ENCODE data around the gene BCAS2. TPM values are rescaled to one million over a fixed set of nuclear protein-coding genes. Genes with fewer than 3 reads are reported as not detected.

BCAS2 gene
- total and polyA plus RNA-seq, 2 experiments from 2014 or later, result 50.7 to 111 TPM

DNA sequence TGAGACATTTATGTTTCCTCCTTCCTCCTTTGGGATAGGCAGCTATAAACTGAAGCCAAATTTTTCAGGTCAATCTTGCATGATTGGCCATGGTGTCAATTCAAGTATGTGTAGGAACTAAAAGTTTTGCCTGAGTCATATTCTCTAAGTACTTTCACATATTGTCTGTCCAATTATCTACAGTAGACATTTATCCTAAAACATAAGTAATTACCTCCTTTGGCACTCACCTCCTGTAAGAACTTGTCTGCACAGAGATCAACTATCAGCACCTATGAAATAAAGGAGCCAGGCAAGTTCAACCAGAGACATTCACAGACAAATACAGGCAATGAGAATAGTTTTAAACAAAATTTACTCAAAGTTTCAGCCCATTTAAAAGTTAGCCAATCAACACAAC is 14.2 kb upstream of the BCAS2 start:
- no peaks in the 10 kb centered on the region for H3K36me3 ChIP-seq (ENCODE audit: insufficient read depth)
- DNase-seq (ENCODE audit: low spot score) (no peak), ATAC-seq (no peak)
- no peak overlapping the region for H3K4me3 Mint-ChIP-seq
- H3K27me3 Mint-ChIP-seq (ENCODE audit: insufficient read depth, low read depth, poor library complexity), result no peaks in the 10 kb centered on the region
- H3F3A ChIP-seq (replicated peaks; ENCODE audit: low read depth), result no peaks in the 10 kb centered on the region
- H3K27ac ChIP-seq (ENCODE audit: low read depth), result no peak overlapping the region
- H3K4me3 ChIP-seq, result no peak overlapping the region
- no peak overlapping the region for H3K4me2 ChIP-seq
- H3K36me3 Mint-ChIP-seq (ENCODE audit: low read depth), result no peaks in the 10 kb centered on the region
- no peak for TF ChIP-seq ZNF114 (CRISPR knock-in tag; IDR thresholded peaks at IDR 0.05)
- H3K9me3 Mint-ChIP-seq, result no peaks in the 10 kb centered on the region
- H3K27me3 ChIP-seq (ENCODE audit: insufficient read depth), result no peaks in the 10 kb centered on the region
- no peak overlapping the region for H3K27ac Mint-ChIP-seq
- H3K79me2 ChIP-seq (replicated peaks; ENCODE audit: insufficient read depth), result no peaks in the 10 kb centered on the region
- H3K9me2 ChIP-seq (ENCODE audit: insufficient read depth), result no peaks in the 10 kb centered on the region
- H3K4me1 ChIP-seq (ENCODE audit: insufficient read depth), result no peaks in the 10 kb centered on the region
- H4K20me1 ChIP-seq (replicated peaks; ENCODE audit: insufficient read depth), result no peaks in the 10 kb centered on the region
- no peak overlapping the region for H2AFZ ChIP-seq
- no peaks in the 10 kb centered on the region for H3K4me1 Mint-ChIP-seq

DNA sequence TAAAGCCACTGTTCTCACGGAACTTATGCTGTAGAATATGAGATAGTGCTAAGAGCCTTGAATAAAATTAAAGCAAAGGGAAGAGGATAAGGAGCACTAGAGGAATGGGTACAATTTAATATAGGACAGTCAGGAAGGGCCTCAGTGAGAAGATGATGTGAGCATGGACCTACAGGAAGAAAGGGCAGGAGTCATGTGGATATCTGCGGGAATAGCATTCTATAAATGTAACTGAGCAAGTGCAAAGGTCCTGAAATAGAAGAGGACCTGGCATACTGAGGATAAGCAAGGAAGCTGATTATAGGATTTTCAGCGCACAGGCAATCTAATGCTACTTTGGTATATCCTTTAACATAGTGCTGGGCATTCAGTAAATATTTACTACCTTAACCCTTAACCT is 12.6 kb upstream of the BCAS2 start:
- no peaks in the 10 kb centered on the region for H3K79me2 ChIP-seq (replicated peaks; ENCODE audit: insufficient read depth)
- H3K9me3 Mint-ChIP-seq, result no peaks in the 10 kb centered on the region
- H3K4me1 ChIP-seq (ENCODE audit: insufficient read depth), result no peaks in the 10 kb centered on the region
- no peak overlapping the region for H2AFZ ChIP-seq
- no peaks in the 10 kb centered on the region for H3K9me2 ChIP-seq (ENCODE audit: insufficient read depth)
- H3K36me3 ChIP-seq (ENCODE audit: insufficient read depth), result no peaks in the 10 kb centered on the region
- no peaks in the 10 kb centered on the region for H3K4me1 Mint-ChIP-seq
- H3K4me3 ChIP-seq, result no peak overlapping the region
- no peaks in the 10 kb centered on the region for H3K27me3 ChIP-seq (ENCODE audit: insufficient read depth)
- no peak overlapping the region for H3K27ac ChIP-seq (ENCODE audit: low read depth)
- no peaks in the 10 kb centered on the region for H4K20me1 ChIP-seq (replicated peaks; ENCODE audit: insufficient read depth)
- no peak overlapping the region for H3K4me3 Mint-ChIP-seq
- DNase-seq (ENCODE audit: low spot score), result no peak
- H3K36me3 Mint-ChIP-seq (ENCODE audit: low read depth), result no peaks in the 10 kb centered on the region
- H3K27ac Mint-ChIP-seq, result no peak overlapping the region
- no peaks in the 10 kb centered on the region for H3K27me3 Mint-ChIP-seq (ENCODE audit: insufficient read depth, low read depth, poor library complexity)
- no peak for ATAC-seq
- no peaks in the 10 kb centered on the region for H3F3A ChIP-seq (replicated peaks; ENCODE audit: low read depth)
- H3K4me2 ChIP-seq, result no peak overlapping the region
- TF ChIP-seq CTCF (conservative IDR thresholded peaks at IDR 0.05; ENCODE audit: low read depth in 2 of 2) (no peak), EZH2phosphoT487 (IDR thresholded peaks at IDR 0.05; ENCODE audit: unreplicated experiment) (no peak), NANOG (IDR thresholded peaks at IDR 0.05; ENCODE audit: borderline replicate concordance) (no peak), CREB1 (CRISPR knock-in tag; IDR thresholded peaks at IDR 0.05; ENCODE audit: low read depth) (no peak), REST (IDR thresholded peaks at IDR 0.05; ENCODE audit: unreplicated experiment) (no peak), STAT1 (IDR thresholded peaks at IDR 0.05; ENCODE audit: unreplicated experiment) (no peak), ZNF462 (CRISPR knock-in tag; IDR thresholded peaks at IDR 0.05) (no peak), JUNB (IDR thresholded peaks at IDR 0.05; ENCODE audit: unreplicated experiment) (no peak), POLR2AphosphoS5 (IDR thresholded peaks at IDR 0.05; ENCODE audit: low read depth) (no peak)
- TF ChIP-seq, protein P1, sequence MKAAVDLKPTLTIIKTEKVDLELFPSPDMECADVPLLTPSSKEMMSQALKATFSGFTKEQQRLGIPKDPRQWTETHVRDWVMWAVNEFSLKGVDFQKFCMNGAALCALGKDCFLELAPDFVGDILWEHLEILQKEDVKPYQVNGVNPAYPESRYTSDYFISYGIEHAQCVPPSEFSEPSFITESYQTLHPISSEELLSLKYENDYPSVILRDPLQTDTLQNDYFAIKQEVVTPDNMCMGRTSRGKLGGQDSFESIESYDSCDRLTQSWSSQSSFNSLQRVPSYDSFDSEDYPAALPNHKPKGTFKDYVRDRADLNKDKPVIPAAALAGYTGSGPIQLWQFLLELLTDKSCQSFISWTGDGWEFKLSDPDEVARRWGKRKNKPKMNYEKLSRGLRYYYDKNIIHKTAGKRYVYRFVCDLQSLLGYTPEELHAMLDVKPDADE (IDR thresholded peaks at IDR 0.05), result no peak

All from GM23338 (cell line).